NT2/D1 (cell line): ENCODE results near the gene TRRAP.

ENCODE experiments used
- DNase-seq: peaks from one replicate; pipeline ENCODE4 v3.0.0-alpha.2; 2011; ENCODE audit warnings: low read depth, low spot score
- H3K27me3 ChIP-seq: 2 replicates; pipeline ENCODE4 v1.6.0; 2011; ENCODE audit warnings: mild to moderate bottlenecking; ENCODE audit not compliant: insufficient read length, insufficient read depth
- H3K36me3 ChIP-seq: 2 replicates; pipeline ENCODE4 v1.6.1; 2011; ENCODE audit warnings: mild to moderate bottlenecking, low read length, mixed read lengths; ENCODE audit not compliant: insufficient read depth, insufficient read length
- H3K4me1 ChIP-seq: 2 replicates; pipeline ENCODE4 v1.5.1; 2011; ENCODE audit not compliant: insufficient read depth, insufficient read length
- H3K4me3 ChIP-seq: 2 replicates; pipeline ENCODE4 v1.5.1; 2011; ENCODE audit warnings: low read depth; ENCODE audit not compliant: insufficient read length
- H3K9ac ChIP-seq: 2 replicates; pipeline ENCODE4 v1.6.0; 2011; ENCODE audit warnings: low read depth; ENCODE audit not compliant: insufficient read length
- H3K9me3 ChIP-seq: 2 replicates; pipeline ENCODE4 v1.5.1; 2011; ENCODE audit warnings: mild to moderate bottlenecking, low read length; ENCODE audit not compliant: insufficient read depth
- SUZ12 ChIP-seq: IDR thresholded peaks from 2 replicates; pipeline ENCODE4 v1.6.1; 2011; ENCODE audit not compliant: insufficient read length, insufficient read depth; ENCODE audit errors: extremely low read depth
- YY1 ChIP-seq: IDR thresholded peaks from 2 replicates; pipeline ENCODE4 v1.6.1; 2011; ENCODE audit not compliant: insufficient read length, insufficient read depth
- ZNF274 ChIP-seq: IDR thresholded peaks from 2 replicates; pipeline ENCODE4 v1.6.1; 2011; ENCODE audit warnings: mild to moderate bottlenecking, low read depth, low read length

The TRRAP gene

GRCh38 chr7:99028261-99028973 lies 150.1 kb downstream of the TRRAP start:
- no peak for DNase-seq
- no peak overlapping the region for H3K9ac ChIP-seq
- H3K36me3 ChIP-seq = peaks cover 57% of the 10 kb centered on the region
- no peak overlapping the region for H3K4me3 ChIP-seq
- H3K4me1 ChIP-seq = no peaks in the 10 kb centered on the region
- no peaks in the 10 kb centered on the region for H3K27me3 ChIP-seq
- peaks cover 10% of the 10 kb centered on the region; the same call in 1 of the 2 replicates for H3K9me3 ChIP-seq
- no peak for TF ChIP-seq SUZ12
- no peak for TF ChIP-seq YY1

GRCh38 chr7:99029466-99030435 lies 151.4 kb downstream of the TRRAP start:
- Histone ChIP-seq H3K4me1 (no peaks in the 10 kb centered on the region), H3K4me3 (no peak overlapping the region), H3K9me3 (peaks cover 10% of the 10 kb centered on the region; the same call in 1 of the 2 replicates), H3K9ac (no peak overlapping the region), H3K27me3 (no peaks in the 10 kb centered on the region), H3K36me3 (peaks cover 70% of the 10 kb centered on the region)
- no peak for DNase-seq
- TF ChIP-seq SUZ12 (no peak), ZNF274 (no peak)

DNA sequence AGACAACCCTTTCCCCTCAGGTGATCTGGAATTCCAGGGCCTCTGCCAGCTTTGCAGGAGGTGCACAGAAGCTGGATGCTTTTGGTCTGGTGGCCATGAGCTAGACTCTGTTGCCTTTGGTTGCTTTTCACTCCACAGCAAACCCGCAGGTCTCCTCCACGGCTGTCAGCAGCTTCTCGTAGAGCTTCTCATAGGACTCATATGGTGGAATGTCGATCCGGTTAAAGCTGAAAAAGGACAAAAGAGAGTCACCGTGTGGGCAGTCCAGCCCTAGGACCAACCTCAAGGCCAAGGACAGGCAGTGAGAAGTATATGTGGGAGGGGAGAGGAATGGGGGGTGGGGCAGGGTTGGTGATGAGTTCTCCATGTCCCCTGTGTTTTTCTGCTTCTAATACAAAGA lies 152.1 kb downstream of the TRRAP start:
- H3K9me3 ChIP-seq = peaks cover 10% of the 10 kb centered on the region; the same call in 1 of the 2 replicates
- no peak overlapping the region for H3K9ac ChIP-seq
- no peaks in the 10 kb centered on the region for H3K4me1 ChIP-seq
- peaks cover 77% of the 10 kb centered on the region for H3K36me3 ChIP-seq
- no peak for DNase-seq
- no peak overlapping the region for H3K4me3 ChIP-seq
- TF ChIP-seq SUZ12 (no peak), YY1 (no peak), ZNF274 (no peak)
- H3K27me3 ChIP-seq = no peaks in the 10 kb centered on the region

GRCh38 chr7:99030951-99031350 lies 152.6 kb downstream of the TRRAP start:
- no peaks in the 10 kb centered on the region for H3K27me3 ChIP-seq
- H3K4me3 ChIP-seq = no peak overlapping the region
- no peak overlapping the region for H3K9ac ChIP-seq
- no peaks in the 10 kb centered on the region for H3K4me1 ChIP-seq
- H3K9me3 ChIP-seq = peaks cover 10% of the 10 kb centered on the region; the same call in 1 of the 2 replicates
- no peak for TF ChIP-seq YY1
- TF ChIP-seq ZNF274 = no peak
- TF ChIP-seq SUZ12 = no peak
- DNase-seq = no peak
- H3K36me3 ChIP-seq = peaks cover 82% of the 10 kb centered on the region

- no peak overlapping the region for H3K9ac ChIP-seq
- peaks cover 87% of the 10 kb centered on the region for H3K36me3 ChIP-seq
- no peaks in the 10 kb centered on the region for H3K4me1 ChIP-seq
- TF ChIP-seq ZNF274 (no peak), YY1 (no peak), SUZ12 (no peak)
- no peaks in the 10 kb centered on the region for H3K27me3 ChIP-seq
- H3K9me3 ChIP-seq = peaks cover 10% of the 10 kb centered on the region; the same call in 1 of the 2 replicates
- no peak for DNase-seq
- H3K4me3 ChIP-seq = no peak overlapping the region
These were observed 153.2 kb downstream of the TRRAP start for GRCh38 chr7:99031496-99031895.

- no peak for DNase-seq
- Histone ChIP-seq H3K36me3 (peaks cover 97% of the 10 kb centered on the region), H3K9me3 (peaks cover 10% of the 10 kb centered on the region; the same call in 1 of the 2 replicates), H3K27me3 (no peaks in the 10 kb centered on the region), H3K4me3 (no peak overlapping the region), H3K9ac (no peak overlapping the region), H3K4me1 (no peaks in the 10 kb centered on the region)
- TF ChIP-seq ZNF274 (no peak), YY1 (no peak), SUZ12 (no peak)
These were observed 154.6 kb downstream of the TRRAP start for GRCh38 chr7:99032928-99033327.

- peaks cover 97% of the 10 kb centered on the region for H3K36me3 ChIP-seq
- H3K4me3 ChIP-seq = no peak overlapping the region
- H3K27me3 ChIP-seq = no peaks in the 10 kb centered on the region
- H3K9me3 ChIP-seq = peaks cover 10% of the 10 kb centered on the region; the same call in 1 of the 2 replicates
- no peak for TF ChIP-seq YY1
- no peak for TF ChIP-seq SUZ12
- TF ChIP-seq ZNF274 = no peak
- H3K4me1 ChIP-seq = no peaks in the 10 kb centered on the region
- DNase-seq = no peak
- no peak overlapping the region for H3K9ac ChIP-seq
These were observed 155.4 kb downstream of the TRRAP start for GRCh38 chr7:99033765-99034164.
